ENCODE data around the gene NEDD4L.
"Not testable (repeated sequence)": the region's sequence is repeated elsewhere in the genome, so short reads cannot be mapped to it uniquely, and the experiment has no call there.

NEDD4L gene

GRCh38 chr18:58161659-58162058 is 117.6 kb downstream of the NEDD4L start:
- FAIRE-seq, result no peak

DNA sequence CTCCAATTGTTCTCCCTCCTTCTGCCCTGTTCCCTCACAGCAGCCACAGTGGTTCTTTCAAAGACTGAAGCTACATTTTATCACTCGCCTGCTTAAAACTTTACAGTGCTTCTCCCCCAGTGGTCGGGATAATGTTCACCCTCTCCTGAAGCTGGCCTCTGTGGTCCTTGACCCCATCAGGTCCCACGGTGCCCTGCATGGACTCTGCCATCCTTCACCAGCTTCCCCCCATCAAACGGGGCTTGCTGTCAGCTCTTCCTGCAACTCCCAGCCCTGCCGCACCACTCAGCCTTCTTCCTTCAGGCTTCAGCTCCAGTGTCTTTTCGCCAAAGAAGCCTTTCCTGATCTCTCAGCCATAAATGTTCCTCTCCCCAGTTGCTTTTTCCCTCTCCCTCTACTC is 118.1 kb downstream of the NEDD4L start:
- no peak for FAIRE-seq

DNA sequence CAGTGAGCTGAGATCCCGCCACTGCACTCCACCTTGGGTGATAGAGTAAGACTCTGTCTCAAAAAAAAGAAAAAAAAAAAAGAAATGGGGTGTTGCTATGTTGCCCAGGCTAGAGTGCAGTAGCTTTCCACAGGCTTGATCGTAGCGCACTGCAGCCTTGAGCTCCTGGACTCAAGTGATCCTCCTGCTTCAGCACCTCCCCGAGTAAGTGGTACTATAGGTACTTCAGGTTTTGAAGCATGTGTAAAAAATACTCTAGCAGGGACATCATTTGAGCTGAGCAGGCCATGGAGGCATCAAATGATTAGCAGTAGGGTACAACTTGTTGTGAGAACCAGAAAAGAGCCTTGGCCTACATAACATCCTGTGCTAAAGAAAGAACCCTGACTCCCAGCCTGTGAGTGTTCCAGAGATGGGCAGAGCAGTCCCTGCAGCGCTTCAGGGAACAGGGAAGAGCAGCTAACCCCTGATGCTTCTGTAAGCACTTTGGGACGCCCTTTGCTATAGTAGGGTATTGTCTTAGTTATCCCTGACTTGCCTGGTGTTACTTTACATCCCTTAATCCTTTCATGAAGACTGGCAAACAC is 119.1 kb downstream of the NEDD4L start:
- FAIRE-seq, result no peak

GRCh38 chr18:58166278-58166844 is 122.3 kb downstream of the NEDD4L start:
- no peak for FAIRE-seq

GRCh38 chr18:58167073-58167472 is 123.0 kb downstream of the NEDD4L start:
- no peak for FAIRE-seq

- no peak for FAIRE-seq
These were observed 124.2 kb downstream of the NEDD4L start for GRCh38 chr18:58168221-58168620.

- FAIRE-seq, result no peak
These were observed 125.0 kb downstream of the NEDD4L start for GRCh38 chr18:58168993-58169392.

DNA sequence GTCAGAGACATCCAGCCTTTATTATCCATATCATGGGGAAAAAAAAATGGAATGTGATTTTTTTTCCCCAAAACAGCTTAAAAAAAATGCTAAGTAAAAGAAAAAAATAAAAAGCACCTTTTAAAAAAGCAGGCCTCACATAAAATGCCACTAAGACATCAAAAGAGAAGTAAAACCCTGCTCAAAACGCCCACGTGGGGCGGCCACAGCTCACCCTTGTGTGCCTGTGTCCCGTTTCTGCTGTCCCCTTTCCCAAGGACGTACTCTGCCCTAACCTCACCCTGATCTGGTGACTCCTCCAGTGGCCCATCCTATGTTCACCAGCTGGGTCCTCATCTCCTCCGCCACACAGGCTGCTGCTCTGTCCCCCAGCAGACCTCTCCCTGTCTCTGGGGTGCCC is 125.4 kb downstream of the NEDD4L start:
- FAIRE-seq, result no peak

DNA sequence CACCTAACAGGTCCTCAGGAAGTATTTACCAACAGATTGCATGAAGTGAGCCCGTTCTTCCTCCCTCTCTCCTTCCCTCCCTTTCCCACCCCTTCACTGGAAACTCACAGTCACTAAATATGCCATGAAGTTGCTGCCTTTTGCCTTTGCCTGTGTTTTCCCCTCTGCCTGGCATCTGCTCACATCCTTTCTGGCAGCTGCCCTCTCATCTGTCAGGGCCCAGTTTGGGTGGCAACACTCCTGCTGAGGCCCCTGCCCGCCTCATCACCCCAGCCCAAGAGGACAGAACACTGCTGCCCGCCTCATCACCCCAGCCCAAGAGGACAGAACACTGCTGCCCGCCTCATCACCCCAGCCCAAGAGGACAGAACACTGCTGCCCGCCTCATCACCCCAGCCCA is 126.0 kb downstream of the NEDD4L start:
- not testable (repeated sequence) for FAIRE-seq

DNA sequence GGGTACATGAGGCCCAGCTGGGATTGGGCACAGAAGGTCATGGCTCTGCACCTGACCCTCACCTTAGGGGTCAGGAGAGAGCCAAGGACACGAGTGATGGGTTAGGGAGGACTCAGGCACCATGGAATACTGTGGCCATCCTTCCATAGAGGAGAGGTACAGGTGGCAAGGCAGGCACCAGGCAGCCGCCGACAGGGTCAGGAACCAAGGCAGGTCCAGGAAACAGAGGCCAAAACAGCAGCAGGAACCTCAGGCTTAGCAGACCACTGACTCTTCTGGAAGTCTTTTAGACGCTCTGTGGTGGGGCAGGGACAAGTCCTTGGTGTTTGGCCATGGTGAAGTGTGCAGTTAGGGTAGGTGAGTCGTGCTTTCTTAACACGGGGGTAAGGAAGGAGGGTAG is 128.0 kb downstream of the NEDD4L start:
- FAIRE-seq, result no peak

DNA sequence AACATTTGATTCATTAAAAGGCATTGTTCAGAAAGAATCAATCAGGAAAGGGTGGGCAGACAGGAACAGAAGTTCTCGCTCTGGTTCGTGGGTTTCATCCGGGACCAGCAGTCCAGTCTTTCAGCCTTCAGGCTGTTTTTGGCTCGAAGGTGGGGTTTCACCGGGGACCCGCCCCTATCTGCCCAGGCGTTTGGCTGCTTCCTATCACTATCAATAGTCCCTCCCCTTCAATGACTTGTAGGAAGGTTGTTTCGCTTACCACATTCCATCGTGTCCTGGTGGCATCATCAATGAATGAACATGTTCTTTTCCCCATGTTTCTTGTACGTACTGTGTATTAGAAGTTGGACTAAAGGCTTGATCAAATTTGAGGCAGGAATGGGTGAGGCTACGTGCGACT is 130.3 kb downstream of the NEDD4L start:
- no peak for FAIRE-seq

- FAIRE-seq, result no peak
These were observed 131.2 kb downstream of the NEDD4L start for GRCh38 chr18:58175122-58175785.

DNA sequence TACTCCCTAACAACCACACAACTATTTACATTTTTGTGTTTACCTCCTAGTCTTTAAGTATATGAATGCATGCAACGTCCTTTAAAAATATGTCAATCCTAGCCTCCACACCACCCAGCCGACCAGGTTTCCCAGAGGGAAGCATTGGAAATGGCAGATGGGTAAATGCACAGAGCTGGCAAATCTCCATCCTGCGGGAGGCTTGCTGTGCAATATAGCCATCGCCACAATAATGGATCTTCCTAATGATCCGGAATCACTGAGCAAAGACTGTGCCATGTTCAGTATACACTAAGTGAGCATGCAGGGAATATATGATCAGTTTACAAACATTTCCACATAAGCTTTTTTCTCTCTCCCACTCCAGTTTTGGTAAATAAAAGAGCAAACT is 131.8 kb downstream of the NEDD4L start:
- FAIRE-seq, result no peak

DNA sequence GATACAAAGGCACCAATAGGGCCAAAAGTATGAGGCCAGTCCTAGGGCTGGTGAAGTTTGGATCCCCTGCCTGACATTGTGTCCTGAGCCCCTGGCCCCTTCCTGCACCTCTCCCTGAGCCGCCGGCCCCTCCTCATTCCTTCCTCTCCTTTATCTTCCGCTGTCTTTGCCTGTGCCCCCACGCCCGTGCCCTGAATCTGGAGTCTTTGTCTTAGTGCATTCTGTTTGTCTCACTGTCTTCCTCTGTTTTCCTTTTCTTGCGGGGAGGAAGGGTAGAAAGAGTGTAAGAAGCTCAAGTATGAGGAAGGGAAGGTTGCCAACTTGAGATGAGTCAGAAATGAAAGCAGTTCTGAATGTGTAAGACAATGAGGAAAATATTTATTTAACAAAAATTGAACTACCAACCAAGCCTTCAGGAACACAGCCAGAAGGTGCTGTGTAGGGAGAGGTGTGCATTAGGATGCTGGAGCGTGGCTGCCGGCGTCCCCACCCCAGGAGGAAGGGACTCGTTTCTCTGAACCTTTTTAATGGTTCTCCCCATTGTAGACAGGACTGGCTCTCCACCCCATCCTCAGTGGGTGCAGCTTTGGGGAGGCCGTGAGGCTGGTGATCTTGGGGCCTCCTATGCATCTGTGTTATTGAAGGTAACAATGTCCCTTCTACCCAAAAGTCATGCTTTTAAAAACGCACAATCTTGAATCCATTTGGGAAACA is 133.1 kb downstream of the NEDD4L start:
- FAIRE-seq, result no peak

GRCh38 chr18:58177896-58178470 is 134.0 kb downstream of the NEDD4L start:
- no peak for FAIRE-seq

DNA sequence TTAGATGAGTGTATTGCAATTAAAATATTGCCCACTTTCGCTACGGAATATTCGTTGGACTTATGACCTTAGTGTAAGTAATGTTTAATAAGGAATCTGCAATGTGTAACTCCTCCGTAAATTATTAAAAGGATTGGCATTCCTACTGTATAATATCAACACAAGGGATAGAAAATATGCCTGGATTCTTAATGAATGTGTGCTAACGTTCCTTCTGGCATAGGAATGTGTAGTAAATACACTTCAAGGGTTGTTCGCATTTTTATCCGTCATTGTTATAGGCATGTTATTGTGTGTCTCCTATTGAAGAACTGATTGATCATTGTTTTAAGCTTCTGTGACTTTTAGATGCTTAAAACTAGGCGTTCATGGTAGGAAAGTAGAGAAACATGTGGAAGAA is 134.5 kb downstream of the NEDD4L start:
- no peak for FAIRE-seq

DNA sequence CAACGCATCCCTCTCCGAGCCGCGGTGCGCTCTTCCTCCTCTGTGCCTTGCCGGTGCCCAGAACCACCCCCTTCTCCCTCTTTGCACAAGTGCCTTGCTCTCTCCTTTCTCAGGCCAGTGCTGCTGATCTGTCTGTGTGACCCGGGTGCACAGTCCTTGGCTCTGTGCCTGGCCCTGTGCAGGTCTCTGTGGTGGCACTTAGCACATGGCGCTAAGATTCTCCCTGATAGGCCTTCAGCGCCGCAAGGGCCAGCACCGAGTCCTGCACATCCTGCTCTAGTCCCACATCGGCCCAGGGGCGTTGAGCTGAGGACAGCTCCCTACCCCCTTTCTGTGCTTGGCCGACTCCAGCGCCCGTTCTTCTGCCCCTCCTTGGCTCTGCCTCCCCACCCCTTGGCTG is 136.1 kb downstream of the NEDD4L start:
- no peak for FAIRE-seq

- peak; percentile 39 for FAIRE-seq
These were observed 136.8 kb downstream of the NEDD4L start for GRCh38 chr18:58180738-58181353.

GRCh38 chr18:58181988-58182387 is 138.0 kb downstream of the NEDD4L start:
- no peak for FAIRE-seq

DNA sequence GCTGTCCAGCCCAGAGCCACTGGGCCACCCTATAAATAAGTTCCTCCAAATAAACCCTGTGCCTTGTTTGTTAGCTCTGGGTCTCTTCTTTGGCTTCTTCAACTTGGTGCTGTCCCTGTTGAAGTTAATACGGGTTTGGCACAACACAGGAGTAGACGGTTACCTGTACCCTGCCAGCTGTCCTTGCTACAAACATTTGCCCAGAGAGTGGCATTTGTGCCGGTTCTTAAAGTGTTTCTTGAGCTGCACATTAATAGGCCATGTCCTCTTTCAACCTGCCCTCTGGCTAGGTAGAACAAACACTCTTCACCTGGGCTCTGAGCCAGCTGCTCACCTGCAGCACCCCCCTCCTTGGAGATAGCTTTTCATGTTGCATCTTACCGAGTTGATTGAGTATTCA is 139.2 kb downstream of the NEDD4L start:
- no peak for FAIRE-seq

GRCh38 chr18:58186258-58186948 is 142.4 kb downstream of the NEDD4L start:
- FAIRE-seq, result no peak

GRCh38 chr18:58187674-58188073 is 143.6 kb downstream of the NEDD4L start:
- FAIRE-seq, result no peak

- FAIRE-seq, result no peak
These were observed 145.0 kb downstream of the NEDD4L start for GRCh38 chr18:58188996-58189395.

Measured in A204.1 (cell line).